Gastrocnemius medialis (tissue), 4 donors: ENCODE measurements around the gene EPAS1. TPM values are rescaled to one million over a fixed set of nuclear protein-coding genes. Genes with fewer than 3 reads are reported as not detected.

ENCODE experiments used
- ATAC-seq, 2 donors: fragments of 150-250 bp; one replicate each; pipeline ENCODE4 v1.9.1; 2016
- DNase-seq, 2 donors: peaks; one replicate each; pipeline ENCODE4 v3.0.0-alpha.2; 2019
- H3K27ac ChIP-seq, 4 donors: fragments of 200-600 bp; sonication (generic); 1 replicate in 1 of 4; 2 replicates in 3 of 4; pipeline ENCODE4 v1.5.1; 2016 to 2018; ENCODE audit warnings: mild to moderate bottlenecking in 2 of 4, moderate library complexity in 1 of 4
- H3K27me3 ChIP-seq, 3 donors: fragments of 200-600 bp; sonication (generic) in 2 of 3; 1 replicate in 1 of 3; 2 replicates in 2 of 3; pipeline versions ENCODE4 v1.5.1 to v1.6.0; 2016 to 2019; ENCODE audit warnings: mild to moderate bottlenecking in 1 of 3, moderate library complexity in 1 of 3
- H3K36me3 ChIP-seq, 2 donors: fragments of 200-600 bp; sonication (generic) in 1 of 2; one replicate each; pipeline ENCODE4 v1.5.1; 2017 to 2018
- H3K4me1 ChIP-seq, 2 donors: fragments of 200-600 bp; sonication (generic) in 1 of 2; one replicate each; pipeline ENCODE4 v1.5.1; 2016 to 2017; ENCODE audit warnings: mild to moderate bottlenecking in 2 of 2
- H3K4me3 ChIP-seq, 4 donors: fragments of 200-600 bp; sonication (generic) in 3 of 4; 1 replicate in 1 of 4; 2 replicates in 3 of 4; pipeline ENCODE4 v1.5.1; 2016 to 2019; ENCODE audit warnings: mild to moderate bottlenecking in 2 of 4
- H3K9me3 ChIP-seq, 3 donors: fragments of 200-600 bp; sonication (generic) in 2 of 3; 1 replicate in 1 of 3; 2 replicates in 2 of 3; pipeline ENCODE4 v1.5.1; 2016 to 2019
- CTCF ChIP-seq, 5 experiments: fragments of 450-650 bp in 3 of 5; fragments of 200-600 bp in 2 of 5; sonication (generic) in 2 of 5; IDR thresholded peaks in 4 of 5; conservative IDR thresholded peaks in 1 of 5; 1 replicate in 4 of 5; 2 replicates in 1 of 5; pipeline ENCODE4 v1.5.1; 2016 to 2019; ENCODE audit warnings: antibody characterized with exemption in 5 of 5, mild to moderate bottlenecking in 3 of 5, moderate library complexity in 3 of 5
- POLR2A ChIP-seq, 2 donors: fragments of 450-650 bp; IDR thresholded peaks; one replicate each; pipeline ENCODE4 v1.6.1; 2017; ENCODE audit warnings: antibody characterized with exemption in 2 of 2, mild to moderate bottlenecking in 2 of 2, moderate library complexity in 2 of 2
- in situ Hi-C, 4 donors: fragments of 200-750 bp; cut with MboI; loops; one replicate each; pipeline versions ENCODE4 v1.15.0 to v1.8.0; 2017; ENCODE audit warnings: low sequenced_read_pairs in 4 of 4
- intact Hi-C: fragments of 100-400 bp; cut with DNase I; formaldehyde crosslinking; loops from one replicate; pipeline ENCODE4 v1.15.1; 2023; ENCODE audit warnings: low total_unique reads
- total RNA-seq, 4 donors: library from RNA; depleted of rRNA; stranded (reverse); fragments of >200 nt; gene quantifications; one replicate each; pipeline versions ENCODE4 v1.1.0 to v1.2.3, GENCODE V29; 2016

Gene EPAS1
- total RNA-seq, 4 donors from 2014 or later: 61.5 to 95.1 (median 90.0) TPM

GRCh38 chr2:46422717-46423394 is 125.6 kb downstream of the EPAS1 start:
- in situ Hi-C loops: no loop called here
- no peak for ATAC-seq
- H3K36me3 ChIP-seq: no peaks in the 10 kb centered on the region
- H3K4me3 ChIP-seq: no peak overlapping the region
- no peak for DNase-seq
- intact Hi-C loops: no loop called here
- H3K4me1 ChIP-seq: no peaks in the 10 kb centered on the region
- no peaks in the 10 kb centered on the region for H3K9me3 ChIP-seq
- H3K27me3 ChIP-seq: no peaks in the 10 kb centered on the region
- TF ChIP-seq CTCF (IDR thresholded peaks at IDR 0.05 in 4 of 5, conservative IDR thresholded peaks at IDR 0.05 in 1 of 5) (no peak), POLR2A (IDR thresholded peaks at IDR 0.05) (no peak)
- H3K27ac ChIP-seq: no peak overlapping the region

GRCh38 chr2:46424937-46425336 is 127.7 kb downstream of the EPAS1 start:
- H3K4me3 ChIP-seq: no peak overlapping the region
- no peaks in the 10 kb centered on the region for H3K36me3 ChIP-seq
- ATAC-seq (no peak), DNase-seq (no peak)
- H3K9me3 ChIP-seq: no peaks in the 10 kb centered on the region
- H3K27ac ChIP-seq: no peak overlapping the region
- intact Hi-C loops (no loop called here), in situ Hi-C loops (no loop called here)
- TF ChIP-seq CTCF (IDR thresholded peaks at IDR 0.05 in 4 of 5, conservative IDR thresholded peaks at IDR 0.05 in 1 of 5): no peak
- no peak for TF ChIP-seq POLR2A (IDR thresholded peaks at IDR 0.05)
- H3K27me3 ChIP-seq: no peaks in the 10 kb centered on the region
- H3K4me1 ChIP-seq: no peaks in the 10 kb centered on the region

GRCh38 chr2:46428911-46429436 is 131.8 kb downstream of the EPAS1 start:
- ATAC-seq (no peak), DNase-seq (no peak)
- H3K9me3 ChIP-seq: no peaks in the 10 kb centered on the region
- H3K27ac ChIP-seq: no peak overlapping the region
- TF ChIP-seq POLR2A (IDR thresholded peaks at IDR 0.05) (no peak), CTCF (IDR thresholded peaks at IDR 0.05 in 4 of 5, conservative IDR thresholded peaks at IDR 0.05 in 1 of 5) (no peak)
- in situ Hi-C loops (no loop called here), intact Hi-C loops (no loop called here)
- no peak overlapping the region for H3K4me3 ChIP-seq
- no peaks in the 10 kb centered on the region for H3K36me3 ChIP-seq
- H3K27me3 ChIP-seq: no peaks in the 10 kb centered on the region
- H3K4me1 ChIP-seq: no peaks in the 10 kb centered on the region

- intact Hi-C loops (no loop called here), in situ Hi-C loops (no loop called here)
- ATAC-seq: no peak
- Histone ChIP-seq H3K4me3 (no peak overlapping the region), H3K9me3 (no peaks in the 10 kb centered on the region), H3K27ac (no peak overlapping the region), H3K27me3 (no peaks in the 10 kb centered on the region), H3K36me3 (no peaks in the 10 kb centered on the region), H3K4me1 (no peaks in the 10 kb centered on the region)
- DNase-seq: no peak
- no peak for TF ChIP-seq POLR2A (IDR thresholded peaks at IDR 0.05)
- TF ChIP-seq CTCF (IDR thresholded peaks at IDR 0.05 in 4 of 5, conservative IDR thresholded peaks at IDR 0.05 in 1 of 5): no peak
Measured at GRCh38 chr2:46430413-46430812, 133.2 kb downstream of the EPAS1 start.

- Histone ChIP-seq H3K4me1 (no peaks in the 10 kb centered on the region), H3K36me3 (no peaks in the 10 kb centered on the region), H3K4me3 (no peak overlapping the region), H3K27me3 (no peaks in the 10 kb centered on the region), H3K27ac (no peak overlapping the region), H3K9me3 (no peaks in the 10 kb centered on the region)
- in situ Hi-C loops (no loop called here), intact Hi-C loops (no loop called here)
- no peak for TF ChIP-seq CTCF (IDR thresholded peaks at IDR 0.05 in 4 of 5, conservative IDR thresholded peaks at IDR 0.05 in 1 of 5)
- TF ChIP-seq POLR2A (IDR thresholded peaks at IDR 0.05): no peak
- DNase-seq (no peak), ATAC-seq (no peak)
Measured at GRCh38 chr2:46430992-46431391, 133.8 kb downstream of the EPAS1 start.
